SK-N-SH treated with all-trans-retinoic acid at 6 μM for 48 hours (cell line): Measurements from ENCODE around the gene ST6GALNAC3.

Experiments used
- ATAC-seq: fragments of 200-7000 bp; cut with Tn5 transposase; 3 replicates; pipeline ENCODE4 v1.9.1; 2020; ENCODE audit warnings: mild to moderate bottlenecking, moderate library complexity
- ARNTL ChIP-seq: fragments of 450-650 bp; formaldehyde crosslinking; IDR thresholded peaks from 2 replicates; pipeline ENCODE4 v1.5.0; 2020; ENCODE audit warnings: low read depth, mild to moderate bottlenecking, moderate library complexity, borderline replicate concordance
- BACH2 ChIP-seq: fragments of 250-450 bp; sonication (Bioruptor Pico); IDR thresholded peaks from 2 replicates; pipeline ENCODE4 v1.9.0; 2021; ENCODE audit warnings: mild to moderate bottlenecking, borderline replicate concordance
- CREB5 ChIP-seq: fragments of 250-450 bp; sonication (Bioruptor Pico); IDR thresholded peaks from 2 replicates; pipeline ENCODE4 v1.5.1; 2020; ENCODE audit warnings: low read depth, mild to moderate bottlenecking, moderate library complexity
- CSDC2 ChIP-seq: fragments of 250-450 bp; sonication (Bioruptor Pico); IDR thresholded peaks from 2 replicates; pipeline ENCODE4 v1.5.0; 2020; ENCODE audit warnings: mild to moderate bottlenecking, moderate library complexity
- CSRNP3 ChIP-seq: fragments of 250-450 bp; sonication (Bioruptor Pico); IDR thresholded peaks from 2 replicates; pipeline ENCODE4 v1.5.1; 2021; ENCODE audit warnings: mild to moderate bottlenecking, moderate library complexity
- ESRRG ChIP-seq: fragments of 250-450 bp; sonication (Bioruptor Pico); IDR thresholded peaks from 2 replicates; pipeline ENCODE4 v1.6.1; 2021; ENCODE audit warnings: mild to moderate bottlenecking
- GLIS3 ChIP-seq: fragments of 250-450 bp; sonication (Bioruptor Pico); IDR thresholded peaks from 2 replicates; pipeline ENCODE4 v1.5.0; 2020; ENCODE audit warnings: mild to moderate bottlenecking, moderate library complexity
- OSR1 ChIP-seq: fragments of 250-450 bp; sonication (Bioruptor Pico); IDR thresholded peaks from 2 replicates; pipeline ENCODE4 v1.8.0; 2022; ENCODE audit warnings: moderate library complexity, mild to moderate bottlenecking, inconsistent platforms
- PATZ1 ChIP-seq: fragments of 250-450 bp; sonication (Bioruptor Pico); IDR thresholded peaks from 2 replicates; pipeline ENCODE4 v1.8.0; 2020; ENCODE audit warnings: mild to moderate bottlenecking, moderate library complexity, borderline replicate concordance
- RARB ChIP-seq: fragments of 250-450 bp; sonication (Bioruptor Pico); IDR thresholded peaks from 2 replicates; pipeline ENCODE4 v1.8.0; 2021; ENCODE audit warnings: mild to moderate bottlenecking, moderate library complexity
- SNAI2 ChIP-seq: fragments of 250-450 bp; sonication (Bioruptor Pico); IDR thresholded peaks from 2 replicates; pipeline ENCODE4 v1.5.0; 2020; ENCODE audit warnings: mild to moderate bottlenecking, moderate library complexity
- TCF4 ChIP-seq: fragments of 250-450 bp; sonication (Bioruptor Pico); IDR thresholded peaks from 2 replicates; pipeline ENCODE4 v1.8.0; 2021; ENCODE audit warnings: mild to moderate bottlenecking, moderate library complexity, borderline replicate concordance
- TOX ChIP-seq: fragments of 250-450 bp; sonication (Bioruptor Pico); IDR thresholded peaks from 2 replicates; pipeline ENCODE4 v1.8.0; 2021; ENCODE audit warnings: mild to moderate bottlenecking, moderate library complexity, borderline replicate concordance
- TSHZ2 ChIP-seq: fragments of 250-450 bp; sonication (Bioruptor Pico); IDR thresholded peaks from 2 replicates; pipeline ENCODE4 v1.5.0; 2020; ENCODE audit warnings: mild to moderate bottlenecking, moderate library complexity
- ZC3H10 ChIP-seq: fragments of 250-450 bp; sonication (Bioruptor Pico); IDR thresholded peaks from 2 replicates; pipeline ENCODE4 v1.5.1; 2021; ENCODE audit warnings: mild to moderate bottlenecking, moderate library complexity
- ZFP3 ChIP-seq: fragments of 250-450 bp; sonication (Bioruptor Pico); IDR thresholded peaks from 2 replicates; pipeline ENCODE4 v1.5.0; 2020; ENCODE audit warnings: mild to moderate bottlenecking, moderate library complexity
- ZFP30 ChIP-seq: fragments of 450-650 bp; formaldehyde crosslinking; IDR thresholded peaks from 2 replicates; pipeline ENCODE4 v1.5.0; 2022; ENCODE audit warnings: mild to moderate bottlenecking, moderate library complexity
- ZNF565 ChIP-seq: fragments of 450-650 bp; formaldehyde crosslinking; conservative IDR thresholded peaks from 2 replicates; pipeline ENCODE4 v1.5.0; 2020; ENCODE audit warnings: low read depth, mild to moderate bottlenecking, moderate library complexity
- ZNF70 ChIP-seq: fragments of 450-650 bp; formaldehyde crosslinking; IDR thresholded peaks from 2 replicates; pipeline ENCODE4 v1.5.0; 2020; ENCODE audit warnings: mild to moderate bottlenecking, moderate library complexity
- ZNF8 ChIP-seq: fragments of 450-650 bp; formaldehyde crosslinking; IDR thresholded peaks from 2 replicates; pipeline ENCODE4 v1.5.0; 2020; ENCODE audit warnings: mild to moderate bottlenecking, moderate library complexity

The ST6GALNAC3 gene

GRCh38 chr1:76615253-76616035 is 540.9 kb downstream of the ST6GALNAC3 start:
- ATAC-seq, result no peak
- no peak for TF ChIP-seq ZNF70
- TF ChIP-seq BACH2, result no peak
- no peak for TF ChIP-seq OSR1 (CRISPR knock-in tag)
- no peak for TF ChIP-seq ESRRG (CRISPR knock-in tag)
- TF ChIP-seq TOX (CRISPR knock-in tag), result no peak
- no peak for TF ChIP-seq TCF4 (CRISPR knock-in tag)
- no peak for TF ChIP-seq ZFP3 (CRISPR knock-in tag)
- TF ChIP-seq SNAI2 (CRISPR knock-in tag), result no peak
- TF ChIP-seq CSRNP3 (CRISPR knock-in tag), result no peak
- no peak for TF ChIP-seq GLIS3 (CRISPR knock-in tag)
- TF ChIP-seq ZC3H10 (CRISPR knock-in tag), result no peak
- no peak for TF ChIP-seq ZNF8
- no peak for TF ChIP-seq PATZ1 (CRISPR knock-in tag)

GRCh38 chr1:76620371-76620770 is 545.8 kb downstream of the ST6GALNAC3 start:
- ATAC-seq, result no peak
- TF ChIP-seq TSHZ2 (CRISPR knock-in tag) (no peak), PATZ1 (CRISPR knock-in tag) (no peak), OSR1 (CRISPR knock-in tag) (no peak), ZNF8 (no peak), ESRRG (CRISPR knock-in tag) (no peak), BACH2 (no peak), GLIS3 (CRISPR knock-in tag) (no peak), SNAI2 (CRISPR knock-in tag) (no peak), ZNF565 (CRISPR knock-in tag) (no peak), CREB5 (CRISPR knock-in tag) (no peak), CSDC2 (no peak), ZNF70 (no peak), TCF4 (CRISPR knock-in tag) (no peak), CSRNP3 (CRISPR knock-in tag) (no peak), ZFP3 (CRISPR knock-in tag) (no peak), TOX (CRISPR knock-in tag) (no peak), ZC3H10 (CRISPR knock-in tag) (no peak), RARB (CRISPR knock-in tag) (no peak), ARNTL (no peak), ZFP30 (CRISPR knock-in tag) (no peak)
- TF ChIP-seq, all 23 proteins: peak for 0
